Transverse colon (tissue), 4 donors: ENCODE results near the gene CLN6.

Experiments
- CTCF ChIP-seq, 5 experiments: fragments of 200-600 bp in 3 of 5; fragments of 450-650 bp in 2 of 5; sonication (generic) in 3 of 5; IDR thresholded peaks; 1 replicate in 2 of 5; 2 replicates in 3 of 5; pipeline ENCODE4 v1.5.1; 2016 to 2017; ENCODE audit warnings: antibody characterized with exemption in 5 of 5, inconsistent platforms in 3 of 5, mild to moderate bottlenecking in 2 of 5, moderate library complexity in 1 of 5
- EP300 ChIP-seq: sonication (generic); formaldehyde crosslinking; IDR thresholded peaks from one replicate; pipeline ENCODE4 v1.6.1; 2017; ENCODE audit warnings: antibody characterized with exemption, low read depth
- POLR2A ChIP-seq: fragments of 450-650 bp; IDR thresholded peaks from one replicate; pipeline ENCODE4 v1.6.1; 2016; ENCODE audit warnings: antibody characterized with exemption, mild to moderate bottlenecking, moderate library complexity
- POLR2AphosphoS5 ChIP-seq, 3 donors: sonication (generic); formaldehyde crosslinking; IDR thresholded peaks; one replicate each; pipeline ENCODE4 v1.6.1; 2016; ENCODE audit warnings: antibody characterized with exemption in 3 of 3

GRCh38 chr15:68276668-68277067 is 47.1 kb upstream of the CLN6 start:
- TF ChIP-seq CTCF (IDR thresholded peaks at IDR 0.05) (no peak), POLR2A (no peak), EP300 (no peak), POLR2AphosphoS5 (IDR thresholded peaks at IDR 0.05) (no peak)
